ENCODE measurements around the gene RNF135. TPM values are rescaled to one million over a fixed set of nuclear protein-coding genes. Genes with fewer than 3 reads are reported as not detected.
"Not testable (repeated sequence)": the region's sequence is repeated elsewhere in the genome, so short reads cannot be mapped to it uniquely, and the experiment has no call there.

The RNF135 gene
- total RNA-seq, 2 experiments from 2014 or later, result 4.9 to 6.1 TPM

GRCh38 chr17:30947796-30948195, 23.0 kb upstream of the RNF135 start:
- Mint-ChIP-seq H3K27ac (no peak overlapping the region), H3K4me1 (no peaks in the 10 kb centered on the region), H3K4me3 (no peak overlapping the region), H3K36me3 (no peaks in the 10 kb centered on the region), H3K9me3 (no peaks in the 10 kb centered on the region), H3K27me3 (no peaks in the 10 kb centered on the region)
- DNase-seq, result no peak

- Mint-ChIP-seq H3K4me3 (no peak overlapping the region), H3K27me3 (no peaks in the 10 kb centered on the region), H3K4me1 (no peaks in the 10 kb centered on the region), H3K9me3 (no peaks in the 10 kb centered on the region), H3K36me3 (no peaks in the 10 kb centered on the region), H3K27ac (no peak overlapping the region)
- DNase-seq, result no peak
These were observed 20.6 kb upstream of the RNF135 start for GRCh38 chr17:30950189-30950588.

- no peak overlapping the region for H3K27ac Mint-ChIP-seq
- no peak overlapping the region for H3K4me3 Mint-ChIP-seq
- no peaks in the 10 kb centered on the region for H3K4me1 Mint-ChIP-seq
- H3K9me3 Mint-ChIP-seq, result no peaks in the 10 kb centered on the region
- no peaks in the 10 kb centered on the region for H3K36me3 Mint-ChIP-seq
- no peaks in the 10 kb centered on the region for H3K27me3 Mint-ChIP-seq
- DNase-seq, result no peak
These were observed 20.0 kb upstream of the RNF135 start for GRCh38 chr17:30950669-30951399.

GRCh38 chr17:30952638-30953393, 18.0 kb upstream of the RNF135 start:
- Mint-ChIP-seq H3K4me1 (no peaks in the 10 kb centered on the region), H3K4me3 (no peak overlapping the region), H3K9me3 (no peaks in the 10 kb centered on the region), H3K27ac (no peak overlapping the region), H3K27me3 (no peaks in the 10 kb centered on the region), H3K36me3 (no peaks in the 10 kb centered on the region)
- DNase-seq, result no peak

- peaks cover 5% of the 10 kb centered on the region for H3K27me3 Mint-ChIP-seq
- no peaks in the 10 kb centered on the region for H3K36me3 Mint-ChIP-seq
- H3K9me3 Mint-ChIP-seq, result no peaks in the 10 kb centered on the region
These were observed 16.6 kb upstream of the RNF135 start for GRCh38 chr17:30954046-30954830.

GRCh38 chr17:30956764-30957374, 14.0 kb upstream of the RNF135 start:
- no peak overlapping the region for H3K4me3 Mint-ChIP-seq
- no peaks in the 10 kb centered on the region for H3K36me3 Mint-ChIP-seq
- no peaks in the 10 kb centered on the region for H3K9me3 Mint-ChIP-seq
- H3K27me3 Mint-ChIP-seq, result peaks cover 5% of the 10 kb centered on the region
- no peak for DNase-seq
- peaks cover 2% of the 10 kb centered on the region for H3K4me1 Mint-ChIP-seq
- no peak overlapping the region for H3K27ac Mint-ChIP-seq

More at GRCh38 chr17:30954046-30954830, 16.6 kb upstream of the RNF135 start:
- Mint-ChIP-seq H3K27ac (no peak overlapping the region), H3K4me1 (no peaks in the 10 kb centered on the region), H3K4me3 (no peak overlapping the region)
- no peak for DNase-seq

- no peak overlapping the region for H3K4me3 Mint-ChIP-seq
- H3K27ac Mint-ChIP-seq, result no peak overlapping the region
- H3K4me1 Mint-ChIP-seq, result peaks cover 2% of the 10 kb centered on the region
- no peaks in the 10 kb centered on the region for H3K36me3 Mint-ChIP-seq
- no peak for DNase-seq
- peaks cover 5% of the 10 kb centered on the region for H3K27me3 Mint-ChIP-seq
- no peaks in the 10 kb centered on the region for H3K9me3 Mint-ChIP-seq
These were observed 13.1 kb upstream of the RNF135 start for GRCh38 chr17:30957741-30958140.

GRCh38 chr17:30958187-30958586, 12.7 kb upstream of the RNF135 start:
- H3K36me3 Mint-ChIP-seq, result no peaks in the 10 kb centered on the region
- no peaks in the 10 kb centered on the region for H3K9me3 Mint-ChIP-seq
- H3K27ac Mint-ChIP-seq, result no peak overlapping the region
- H3K4me1 Mint-ChIP-seq, result peaks cover 2% of the 10 kb centered on the region
- DNase-seq, result no peak
- peaks cover 5% of the 10 kb centered on the region for H3K27me3 Mint-ChIP-seq
- no peak overlapping the region for H3K4me3 Mint-ChIP-seq

GRCh38 chr17:30961209-30962188, 9.3 kb upstream of the RNF135 start:
- DNase-seq, result no peak
- Mint-ChIP-seq H3K4me3 (no peak overlapping the region), H3K36me3 (no peaks in the 10 kb centered on the region), H3K9me3 (no peaks in the 10 kb centered on the region), H3K4me1 (peaks cover 2% of the 10 kb centered on the region), H3K27ac (no peak overlapping the region), H3K27me3 (peaks cover 5% of the 10 kb centered on the region)

GRCh38 chr17:30964312-30964711, 6.5 kb upstream of the RNF135 start:
- Mint-ChIP-seq H3K27me3 (peaks cover 11% of the 10 kb centered on the region), H3K4me1 (peaks cover 12% of the 10 kb centered on the region)
- not testable (repeated sequence) for H3K4me3 Mint-ChIP-seq, DNase-seq, H3K27ac Mint-ChIP-seq, H3K9me3 Mint-ChIP-seq, H3K36me3 Mint-ChIP-seq

GRCh38 chr17:30964876-30965275, 6.0 kb upstream of the RNF135 start:
- peaks cover 16% of the 10 kb centered on the region for H3K27me3 Mint-ChIP-seq
- H3K9me3 Mint-ChIP-seq, result no peaks in the 10 kb centered on the region
- H3K27ac Mint-ChIP-seq, result no peak overlapping the region
- no peak for DNase-seq
- H3K4me1 Mint-ChIP-seq, result peaks cover 14% of the 10 kb centered on the region
- H3K36me3 Mint-ChIP-seq, result no peaks in the 10 kb centered on the region
- no peak overlapping the region for H3K4me3 Mint-ChIP-seq

GRCh38 chr17:30965686-30966085, 5.2 kb upstream of the RNF135 start:
- Mint-ChIP-seq H3K4me3 (no peak overlapping the region), H3K4me1 (peaks cover 23% of the 10 kb centered on the region), H3K36me3 (no peaks in the 10 kb centered on the region), H3K9me3 (no peaks in the 10 kb centered on the region), H3K27ac (no peak overlapping the region), H3K27me3 (peaks cover 24% of the 10 kb centered on the region)
- no peak for DNase-seq

- Mint-ChIP-seq H3K27me3 (peaks cover 34% of the 10 kb centered on the region), H3K4me1 (peaks cover 31% of the 10 kb centered on the region), H3K36me3 (peaks cover 15% of the 10 kb centered on the region)
- H3K27ac Mint-ChIP-seq, DNase-seq, H3K9me3 Mint-ChIP-seq, H3K4me3 Mint-ChIP-seq: not testable (repeated sequence)
These were observed 2.9 kb upstream of the RNF135 start for GRCh38 chr17:30967911-30968310.

Data from activated naive CD8-positive, alpha-beta T cell treated with anti-CD3 and anti-CD28 coated beads for 36 hours (primary cell).